Activated CD4-positive, alpha-beta T cell treated with anti-CD3 and anti-CD28 coated beads, Interleukin-2, amount 50 U/mL, for 24 hours (primary cell): ENCODE measurements around the gene LATS1.
"Not testable (repeated sequence)": the region's sequence is repeated elsewhere in the genome, so short reads cannot be mapped to it uniquely, and the experiment has no call there.

Experiments
- DNase-seq, 2 donors: peaks; one replicate each; pipeline ENCODE4 v3.0.0-alpha.2; 2020; ENCODE audit warnings: low read depth in 1 of 2, low spot score in 1 of 2

Gene LATS1

DNA sequence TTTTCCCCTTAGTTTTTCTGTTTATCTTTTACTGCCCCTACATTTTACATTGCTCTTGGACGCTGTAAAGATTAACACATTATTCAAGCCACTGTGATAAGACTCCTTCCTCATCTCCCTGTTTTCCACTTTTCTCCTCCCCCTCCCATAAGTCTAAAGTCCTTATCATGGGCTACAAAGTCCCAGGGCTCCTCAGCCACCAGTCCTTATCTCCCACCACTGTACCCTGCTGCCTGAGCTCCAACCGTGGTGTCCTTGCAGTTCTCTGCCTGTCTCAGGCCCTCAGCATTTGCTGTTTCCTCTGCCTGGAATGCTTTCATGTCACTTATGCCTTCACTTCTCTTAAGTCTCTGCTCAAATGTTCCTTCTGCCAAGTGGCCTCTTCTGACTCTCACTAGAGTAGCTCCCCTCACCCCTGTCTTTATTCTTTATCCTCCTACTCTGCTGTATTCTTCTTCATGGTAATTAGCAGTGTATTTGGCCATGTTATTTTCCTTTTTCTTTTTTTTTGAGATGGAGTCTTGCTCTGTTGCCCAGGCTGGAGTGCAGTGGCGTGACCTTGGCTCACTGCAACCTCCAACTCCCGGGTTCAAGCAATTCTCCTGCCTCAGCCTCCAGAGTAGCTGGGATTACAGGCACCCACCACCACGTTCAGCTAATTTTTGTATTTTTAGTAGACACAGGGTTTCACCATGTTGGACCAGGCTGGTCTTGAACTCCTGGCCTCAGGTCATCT, 10.8 kb upstream of the LATS1 start:
- DNase-seq = no peak

DNA sequence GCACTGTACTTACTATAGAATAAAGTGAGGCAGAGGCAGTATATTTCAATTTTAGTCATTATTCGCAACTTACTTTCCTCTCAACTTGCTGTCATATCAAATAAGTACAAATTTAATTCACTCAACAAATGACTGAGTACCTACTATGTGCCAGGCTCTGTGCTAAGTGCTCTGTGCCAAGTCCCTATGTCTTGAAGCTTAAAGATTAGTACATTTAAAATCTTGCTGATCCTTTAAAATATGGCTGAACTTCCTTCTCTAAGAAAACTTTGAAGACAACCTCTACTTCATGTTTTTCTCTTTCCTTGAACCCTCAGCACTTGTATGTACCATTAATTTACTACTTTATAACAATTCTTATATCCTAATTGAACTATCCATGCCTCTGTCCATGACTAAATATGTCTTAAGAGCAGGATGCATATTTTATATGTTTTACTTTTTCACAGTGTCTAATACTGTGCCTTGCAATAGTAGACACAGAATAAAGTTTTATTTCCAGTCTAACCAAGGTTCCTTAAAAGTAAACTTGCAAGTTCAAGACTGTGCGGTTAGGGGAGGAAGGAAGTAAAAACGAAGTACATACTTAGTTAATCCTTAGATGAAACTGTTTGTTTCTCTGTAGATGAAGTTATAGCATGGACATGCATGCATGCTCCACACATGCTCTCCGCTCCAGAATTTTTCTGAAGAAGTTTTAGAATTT, 10.0 kb upstream of the LATS1 start:
- DNase-seq = no peak

DNA sequence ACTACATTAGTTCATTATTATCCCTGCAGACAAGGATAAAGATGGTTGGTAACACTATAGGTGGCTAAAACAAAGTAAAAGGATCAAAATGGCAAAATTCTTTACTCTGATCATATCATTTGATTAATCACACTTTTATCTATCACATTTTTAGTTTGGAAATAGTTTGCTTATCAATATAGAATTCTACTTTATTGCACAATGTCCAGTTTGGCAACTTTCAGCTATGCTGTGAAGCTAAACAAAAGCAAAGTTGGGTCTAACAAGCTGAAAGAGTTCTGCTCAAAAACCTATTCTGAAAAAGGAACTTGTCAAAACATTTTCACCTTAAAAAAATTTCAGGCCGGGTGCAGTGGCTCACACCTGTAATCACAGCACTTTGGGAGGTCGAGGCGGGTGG, 7.9 kb upstream of the LATS1 start:
- no peak for DNase-seq

- DNase-seq = peak in 1 of 2 donors; percentile 32
Measured at GRCh38 chr6:149723771-149724417, 6.0 kb upstream of the LATS1 start.

- no peak for DNase-seq
Measured at GRCh38 chr6:149723262-149723661, 5.4 kb upstream of the LATS1 start.

DNA sequence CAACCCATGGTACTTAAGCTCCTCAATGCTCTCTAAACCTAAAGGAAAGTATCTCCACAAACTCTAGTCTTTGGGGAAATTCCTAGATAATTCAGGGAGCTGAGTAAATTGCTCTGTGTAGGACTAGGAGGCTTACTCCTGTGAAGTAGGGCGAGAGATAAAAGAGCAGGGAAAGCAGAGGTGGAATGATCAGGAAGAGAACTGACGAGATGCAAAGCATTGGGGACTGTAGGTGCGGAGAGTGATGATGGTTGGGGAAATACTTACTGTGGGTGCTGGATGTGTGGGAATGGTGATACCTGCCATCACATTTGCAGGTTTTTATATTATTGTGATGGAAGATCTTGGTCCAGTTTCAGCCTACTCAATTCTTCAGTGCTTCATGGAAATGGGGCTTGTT, 1.6 kb upstream of the LATS1 start:
- DNase-seq = no peak

DNA sequence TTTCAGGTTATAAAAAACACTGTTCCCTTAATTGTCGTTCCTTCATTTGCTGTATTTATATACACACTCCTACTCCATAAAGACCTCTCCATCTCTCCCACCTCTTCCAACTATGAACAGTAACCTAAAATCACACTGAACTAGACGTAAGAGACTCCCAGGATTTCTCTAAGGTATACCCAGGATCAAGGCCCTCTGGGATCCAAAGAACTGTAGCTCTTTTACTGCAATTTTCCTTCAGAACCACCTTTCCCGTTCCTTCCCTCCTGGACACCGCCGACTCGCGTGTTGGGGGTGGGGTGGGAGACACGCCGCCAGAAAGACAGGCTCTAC, 680 bp downstream of the LATS1 start:
- DNase-seq = no peak

- DNase-seq = no peak
Measured at GRCh38 chr6:149716181-149716963, 1.5 kb downstream of the LATS1 start.

GRCh38 chr6:149714442-149714841, 3.5 kb downstream of the LATS1 start:
- no peak for DNase-seq

- no peak for DNase-seq
Measured at GRCh38 chr6:149711711-149712110, 6.2 kb downstream of the LATS1 start.

- DNase-seq = no peak
Measured at GRCh38 chr6:149701714-149702113, 16.2 kb downstream of the LATS1 start.

- DNase-seq = no peak
Measured at GRCh38 chr6:149699150-149699549, 18.8 kb downstream of the LATS1 start.

DNA sequence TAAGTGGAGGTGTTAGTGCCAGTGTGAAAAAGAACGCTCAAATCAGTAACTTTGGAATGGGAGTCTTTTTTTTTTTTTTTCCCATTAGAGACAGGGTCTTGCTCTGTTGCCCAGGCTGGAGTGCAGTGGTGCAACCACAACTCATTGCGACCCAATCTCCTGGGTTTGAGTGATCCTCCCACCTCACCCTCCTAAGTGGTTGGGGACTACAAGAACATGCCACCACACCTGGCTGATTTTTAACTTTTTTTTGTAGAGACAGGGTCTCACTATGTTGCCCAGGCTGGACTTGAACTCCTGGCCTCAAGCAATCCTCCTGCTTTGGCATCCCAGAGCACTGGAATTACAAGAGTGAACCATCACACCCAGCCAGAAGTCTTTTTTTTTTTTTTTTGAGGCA, 19.7 kb downstream of the LATS1 start:
- DNase-seq = no peak

GRCh38 chr6:149696901-149697300, 21.0 kb downstream of the LATS1 start:
- DNase-seq = no peak

DNA sequence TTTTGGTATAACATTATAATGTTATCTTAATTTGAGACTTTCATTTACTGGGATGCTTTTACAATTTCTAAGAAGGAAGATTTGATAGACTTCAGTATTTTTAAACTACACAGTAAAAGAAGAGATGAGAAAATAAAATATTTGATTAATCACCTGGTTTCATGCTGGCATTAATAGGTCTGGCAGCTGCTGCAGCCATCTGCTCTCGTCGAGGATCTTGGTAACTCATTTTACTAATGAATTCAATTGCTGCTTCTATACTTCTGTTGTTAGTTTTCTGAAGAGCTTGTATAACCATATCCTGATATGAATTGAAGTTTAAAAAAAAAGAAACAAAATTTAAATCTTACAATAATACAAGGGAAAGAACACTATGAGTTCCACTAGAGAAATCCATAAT, 23.0 kb downstream of the LATS1 start:
- no peak for DNase-seq

DNA sequence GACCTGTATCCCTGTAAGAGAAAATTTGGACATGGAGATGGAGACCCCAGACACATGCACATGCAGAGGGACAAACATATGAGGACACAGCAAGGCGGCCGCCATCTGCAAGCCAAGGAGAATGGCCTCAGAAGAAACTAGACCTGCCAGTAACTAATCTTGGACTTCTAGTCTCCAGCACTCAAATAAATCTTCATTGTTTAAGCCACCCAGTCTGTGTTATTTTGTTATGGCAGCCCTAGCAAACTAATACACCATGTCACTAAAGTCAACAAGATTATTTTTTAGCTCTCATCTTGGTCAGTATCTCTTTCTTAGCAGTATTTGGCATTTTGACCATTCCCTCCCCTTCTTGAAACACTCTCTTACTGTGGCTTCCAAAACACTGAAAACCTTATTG, 26.7 kb downstream of the LATS1 start:
- no peak for DNase-seq

GRCh38 chr6:149686230-149686629, 31.7 kb downstream of the LATS1 start:
- DNase-seq = no peak

DNA sequence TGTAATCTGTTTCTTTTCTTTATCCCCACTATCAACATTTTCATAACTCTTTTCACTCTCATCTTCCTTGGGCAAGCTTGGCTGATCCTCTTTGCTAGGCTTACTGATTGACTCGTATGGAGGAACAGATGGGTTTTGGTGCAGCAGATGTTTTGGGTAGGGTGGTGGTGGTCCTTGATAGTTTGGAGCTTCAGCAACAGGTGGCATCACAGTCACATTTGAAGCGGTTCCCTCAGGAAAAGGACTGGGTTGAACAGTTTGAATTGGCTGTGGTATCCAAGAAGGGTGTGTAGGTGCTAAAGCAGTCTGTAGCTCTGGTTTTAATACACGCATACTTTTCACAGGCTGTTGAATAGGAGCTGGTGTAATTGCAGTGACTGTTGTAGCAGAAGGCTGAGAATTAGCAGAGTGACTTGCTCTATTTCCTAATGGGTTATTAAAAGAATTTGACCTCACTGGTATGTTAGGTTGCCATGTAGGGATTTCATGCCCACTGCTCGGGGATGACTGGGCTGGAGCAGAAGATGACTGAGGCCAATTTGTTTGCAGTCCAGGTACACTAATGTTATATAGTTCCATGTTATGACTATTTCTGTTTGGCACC, 34.5 kb downstream of the LATS1 start:
- no peak for DNase-seq

DNA sequence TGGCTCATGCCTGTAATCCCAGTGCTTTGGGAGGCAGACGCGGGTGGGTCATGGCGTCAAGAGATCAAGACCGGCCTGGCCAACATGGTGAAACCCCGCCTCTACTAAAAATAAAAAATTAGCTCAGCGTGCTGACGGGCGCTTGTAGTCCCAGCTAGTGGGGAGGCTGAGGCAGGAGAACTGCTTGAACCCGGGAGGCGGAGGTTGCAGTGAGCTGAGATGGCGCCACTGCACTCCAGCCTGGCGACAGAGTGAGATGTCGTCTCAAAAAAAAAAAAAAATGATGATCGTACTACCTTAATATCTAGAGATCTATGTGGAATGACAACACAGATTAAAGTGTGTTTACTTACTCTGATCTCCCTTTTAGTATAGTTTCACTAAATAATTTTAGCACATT, 36.1 kb downstream of the LATS1 start:
- DNase-seq = not testable (repeated sequence)

GRCh38 chr6:149681209-149681608, 36.7 kb downstream of the LATS1 start:
- no peak for DNase-seq

- no peak for DNase-seq
Measured at GRCh38 chr6:149680503-149680902, 37.4 kb downstream of the LATS1 start.
